Fibroblast of skin of left quadriceps (primary cell): ENCODE results near the gene CRY2.

Source experiments
- DNase-seq, 2 experiments: peaks; one replicate each; pipeline ENCODE4 v3.0.0-alpha.2; 2013; ENCODE audit warnings: low read depth in 2 of 2

The CRY2 gene

GRCh38 chr11:45879803-45880686 is 32.8 kb downstream of the CRY2 start:
- DNase-seq, result no peak

- no peak for DNase-seq
Observed at GRCh38 chr11:45880772-45881570, 33.7 kb downstream of the CRY2 start.

DNA sequence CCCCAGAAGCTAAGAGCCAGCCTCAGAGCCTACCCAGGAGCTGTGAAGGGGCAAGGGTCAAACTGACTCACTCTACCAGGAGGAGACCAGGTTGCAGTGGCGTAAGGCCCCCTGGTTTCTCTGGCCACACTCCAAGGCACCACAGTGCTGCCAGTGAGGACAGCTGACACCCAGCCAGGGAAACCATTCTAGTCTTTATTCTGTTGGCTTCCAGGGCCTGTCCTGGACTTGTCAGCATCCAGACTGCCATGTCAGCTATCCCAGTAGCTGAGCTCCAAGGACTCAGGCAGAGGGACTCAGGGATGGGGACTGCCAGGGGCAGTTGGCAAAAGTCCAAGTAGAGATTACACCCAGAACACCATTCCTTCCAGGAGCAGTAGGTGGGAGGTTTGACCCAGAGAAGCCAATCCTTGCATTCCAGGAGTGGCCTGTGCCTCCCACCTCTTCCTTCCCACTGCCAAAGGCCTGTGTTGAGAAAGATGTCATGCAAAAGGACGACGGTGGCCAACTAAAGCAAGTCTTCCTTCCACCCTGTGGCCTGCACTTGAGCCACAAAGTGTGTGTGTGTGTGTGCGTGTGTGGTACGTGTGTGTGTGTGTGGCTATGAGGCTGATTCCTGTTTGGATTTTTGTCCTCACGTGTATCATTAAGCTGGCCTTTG is 34.6 kb downstream of the CRY2 start:
- DNase-seq, result no peak

GRCh38 chr11:45884596-45885185 is 37.4 kb downstream of the CRY2 start:
- DNase-seq, result no peak

DNA sequence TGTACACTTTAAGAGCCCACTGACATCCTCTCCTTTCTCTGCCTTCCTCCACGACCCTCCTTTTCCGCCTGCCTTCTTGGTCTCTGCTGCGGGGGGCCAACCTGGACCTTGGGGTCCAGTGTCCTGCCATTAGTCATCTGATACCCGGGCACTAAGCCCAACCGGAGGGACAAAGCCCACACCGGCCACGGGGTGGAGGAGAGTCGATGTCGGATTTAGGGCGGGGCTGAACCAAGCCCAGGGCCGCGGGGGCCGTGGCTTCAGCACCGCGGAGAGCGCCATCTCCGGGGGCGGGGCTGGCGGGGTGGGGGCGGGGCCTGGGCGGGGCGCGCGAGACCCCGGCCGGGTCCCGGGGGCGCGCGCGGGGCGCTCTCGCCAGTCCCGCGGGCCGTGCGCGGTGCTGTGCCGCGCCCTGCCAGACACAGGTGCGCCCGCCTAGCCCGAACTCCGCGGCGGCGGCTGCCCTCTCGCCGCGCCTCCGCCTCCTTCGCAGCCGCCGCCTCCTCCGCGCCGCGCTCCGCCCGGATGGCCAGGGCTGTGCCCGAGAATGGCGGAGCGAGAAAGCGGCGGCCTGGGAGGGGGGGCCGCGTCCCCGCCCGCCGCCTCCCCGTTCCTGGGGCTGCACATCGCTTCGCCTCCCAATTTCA is 38.1 kb downstream of the CRY2 start, which contains the start of gene MAPK8IP1:
Gene MAPK8IP1, plus strand, starts transcription at position 378 of the 647 bp plus-strand sequence. Its CDS starts 170 bp downstream, at position 548.
- no peak for DNase-seq

GRCh38 chr11:45885921-45886721 is 38.8 kb downstream of the CRY2 start:
- no peak for DNase-seq

DNA sequence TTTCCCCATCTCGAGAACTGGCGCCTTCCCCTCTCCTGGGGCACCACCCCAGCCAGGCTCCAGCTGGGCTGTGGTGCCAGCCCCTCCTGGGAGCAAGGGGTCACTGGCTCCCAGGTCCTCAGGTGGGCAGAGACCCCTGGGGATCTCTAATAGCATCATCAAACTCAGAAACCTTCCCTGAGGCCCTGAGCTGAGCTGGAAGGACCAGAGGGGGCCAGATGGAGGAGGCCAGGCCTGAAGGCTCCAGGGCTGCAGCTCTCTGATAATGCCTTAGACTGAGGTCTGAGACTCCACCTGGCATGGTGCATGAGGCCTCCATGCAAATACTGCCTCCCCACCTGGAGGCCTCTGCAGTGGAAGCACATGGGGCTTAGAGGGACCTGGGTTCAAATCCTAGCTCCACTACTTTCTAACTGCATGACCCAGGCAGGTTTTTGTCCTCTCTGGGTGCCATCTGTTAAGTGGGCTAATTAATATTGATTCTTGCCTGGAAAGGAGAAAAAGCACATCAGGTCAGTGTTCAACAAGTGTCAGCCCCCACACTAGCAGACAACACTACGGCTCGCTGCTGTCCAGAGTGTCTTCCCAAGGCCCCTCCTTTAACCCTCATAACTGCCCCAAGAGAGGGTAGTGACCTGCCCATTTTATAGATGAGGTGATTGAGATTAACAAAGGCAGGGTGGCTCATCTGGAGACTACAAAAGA is 39.7 kb downstream of the CRY2 start:
- DNase-seq, result no peak

DNA sequence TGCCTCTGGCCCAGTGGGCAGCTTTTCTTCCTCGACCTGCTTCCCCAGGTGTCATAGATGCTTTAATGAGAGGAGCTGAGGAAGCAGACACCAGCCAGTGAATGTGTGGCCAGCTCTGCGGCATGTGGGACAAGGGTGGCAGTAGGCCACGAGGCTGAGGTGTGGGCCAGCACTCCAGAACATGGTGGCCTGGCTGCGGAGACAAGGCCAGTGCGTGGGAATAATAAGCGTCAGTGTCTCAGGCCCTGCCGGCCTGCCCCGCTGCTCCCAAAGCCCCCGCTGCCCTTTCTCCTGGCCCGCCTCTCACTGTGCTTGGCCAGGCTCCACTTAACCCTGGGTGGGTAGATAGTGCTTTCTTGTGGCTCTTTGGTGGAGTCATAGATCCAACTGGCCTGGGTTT is 40.3 kb downstream of the CRY2 start:
- no peak for DNase-seq

- no peak for DNase-seq
Observed at GRCh38 chr11:45889555-45889954, 42.3 kb downstream of the CRY2 start.

DNA sequence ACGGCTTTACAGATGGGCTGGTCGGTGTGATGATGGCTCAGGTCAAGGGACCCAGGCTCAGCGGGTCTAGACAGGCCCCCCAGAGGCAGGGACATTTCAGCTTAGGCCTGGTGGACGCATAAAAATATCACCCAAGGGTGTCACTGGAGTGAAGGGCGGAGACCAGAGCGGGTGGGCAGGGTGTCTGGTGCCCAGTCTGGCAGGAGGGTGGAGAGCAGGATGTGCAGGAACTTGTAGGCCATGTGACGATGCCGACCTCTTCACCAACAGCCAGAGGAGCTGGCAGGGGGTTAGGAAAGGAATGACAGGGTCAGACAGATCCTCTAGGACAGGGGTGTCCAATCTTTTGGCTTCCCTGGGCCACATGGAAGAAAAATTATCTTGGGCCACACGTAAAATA is 42.7 kb downstream of the CRY2 start:
- no peak for DNase-seq

- DNase-seq, result no peak
Observed at GRCh38 chr11:45890886-45891550, 43.7 kb downstream of the CRY2 start.

DNA sequence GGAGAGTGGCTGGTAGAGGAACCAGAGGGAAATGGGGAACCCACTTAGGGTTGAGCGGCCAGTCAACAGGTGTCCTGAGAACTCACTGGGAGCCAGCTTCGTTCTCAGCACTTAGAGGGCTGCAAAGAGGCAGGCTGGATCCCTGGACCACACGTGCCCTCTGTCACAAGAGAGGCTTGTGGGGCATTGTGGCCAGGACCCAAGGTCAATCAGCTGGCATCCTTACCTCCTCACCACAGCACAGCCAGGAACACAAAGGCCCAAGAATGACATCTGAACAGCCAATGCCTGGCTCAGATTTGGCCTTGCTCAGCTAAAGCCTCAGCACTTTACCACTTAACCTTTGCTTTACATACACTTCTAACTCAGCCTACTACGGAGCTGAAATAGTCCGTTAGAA is 45.6 kb downstream of the CRY2 start:
- DNase-seq, result no peak

DNA sequence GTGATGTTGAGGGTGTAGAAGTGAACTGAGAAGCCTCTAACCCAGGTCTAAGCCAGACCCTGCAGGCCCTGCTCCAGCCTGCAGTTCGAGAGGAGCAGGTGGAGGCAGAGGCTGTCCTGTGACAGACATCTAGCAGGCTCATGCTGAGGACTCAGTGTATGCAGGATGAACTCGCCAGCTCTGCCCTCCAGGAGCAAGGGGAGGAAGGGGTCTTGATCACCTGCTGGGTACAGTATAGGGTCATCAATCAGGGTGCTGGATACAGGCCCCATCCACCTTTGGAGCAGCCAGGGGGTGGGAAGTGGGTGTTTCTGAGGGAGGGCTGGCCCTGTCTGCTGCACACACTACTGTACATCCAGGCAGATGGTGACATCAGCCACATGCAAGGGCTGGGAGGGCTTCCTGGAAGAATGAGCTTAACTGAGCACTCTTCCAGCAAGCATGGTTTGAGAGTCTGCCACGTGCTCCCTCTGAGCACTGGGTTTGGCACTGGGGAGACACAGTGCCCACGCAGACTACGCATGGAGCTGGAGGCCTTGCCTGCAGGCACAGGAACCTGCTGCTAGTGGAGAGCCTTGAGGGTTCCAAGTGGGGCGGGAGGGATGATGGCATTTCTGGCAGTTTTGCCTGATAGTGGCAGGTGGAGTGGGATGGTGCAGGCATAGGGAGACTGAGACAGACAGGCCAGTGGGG is 47.4 kb downstream of the CRY2 start:
- no peak for DNase-seq

DNA sequence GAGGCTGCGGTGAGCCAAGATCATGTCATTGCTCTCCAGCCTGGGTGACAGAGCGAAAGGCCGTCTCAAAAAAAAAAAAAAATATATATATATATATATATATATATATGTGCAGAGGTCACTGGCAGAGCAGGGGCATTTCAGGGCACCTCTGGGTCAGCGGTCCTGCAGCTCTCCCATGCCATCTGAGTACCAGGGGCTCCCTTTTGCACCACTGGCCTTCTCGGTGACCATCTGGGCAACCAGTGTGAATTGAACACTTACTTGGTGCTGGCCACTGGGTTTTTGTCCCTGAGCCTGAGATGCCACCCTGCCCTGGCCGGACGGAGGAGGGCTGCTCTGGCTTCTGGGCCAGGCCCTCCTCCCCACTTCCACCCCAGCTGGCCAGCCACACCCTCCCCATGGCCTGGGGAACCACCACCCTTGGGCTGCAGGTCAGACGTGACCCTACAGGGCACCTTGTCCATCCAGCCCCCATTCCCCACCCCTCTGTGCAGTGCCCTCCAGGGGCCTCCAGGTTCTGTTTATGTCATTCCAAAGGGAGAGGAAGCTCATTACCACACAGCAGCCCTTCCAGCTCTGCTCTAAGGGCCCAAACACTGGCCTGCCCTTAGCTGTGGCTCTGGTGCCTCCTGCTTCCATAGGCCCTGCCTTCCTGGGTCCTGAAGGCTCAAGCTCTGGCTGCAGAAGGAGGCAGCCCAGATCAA is 48.4 kb downstream of the CRY2 start:
- DNase-seq, result no peak

DNA sequence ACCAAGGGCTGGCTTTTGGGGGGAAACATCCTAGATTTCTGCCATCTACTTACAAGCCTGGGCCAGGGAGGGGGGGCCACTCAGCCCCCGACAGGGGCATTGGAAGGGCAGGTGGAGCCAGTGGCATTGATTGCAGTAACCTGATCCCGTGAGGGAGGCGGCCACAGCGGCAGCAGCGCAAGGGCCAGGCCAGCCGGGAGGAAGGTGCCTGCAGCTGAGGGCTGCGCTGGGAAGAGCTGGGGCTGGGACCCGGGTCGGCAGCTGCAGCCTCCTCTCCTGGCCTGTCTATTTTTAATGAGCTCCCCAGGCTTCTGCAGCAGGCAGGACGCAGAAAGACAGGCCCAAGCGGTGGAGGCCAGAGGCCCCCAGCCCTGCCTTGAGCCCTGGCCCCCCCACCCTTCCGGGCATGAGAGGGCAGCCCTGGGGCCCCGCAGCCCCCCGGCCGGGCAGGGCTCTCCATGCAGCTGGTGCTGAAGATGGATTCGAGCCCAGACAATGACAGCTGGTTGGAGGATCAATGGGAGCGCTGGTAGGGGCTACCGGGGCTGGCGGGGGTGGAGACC is 49.2 kb downstream of the CRY2 start:
- DNase-seq, result no peak

GRCh38 chr11:45897556-45897955 is 50.3 kb downstream of the CRY2 start:
- DNase-seq, result no peak

GRCh38 chr11:45899086-45899447 is 51.8 kb downstream of the CRY2 start:
- DNase-seq, result no peak
